Measurements from ENCODE around the gene REXO4. TPM values are rescaled to one million over a fixed set of nuclear protein-coding genes. Genes with fewer than 3 reads are reported as not detected.

The REXO4 gene
- total and polyA plus RNA-seq, 4 donors: 7.4 to 12.1 (median 9.1) TPM

DNA sequence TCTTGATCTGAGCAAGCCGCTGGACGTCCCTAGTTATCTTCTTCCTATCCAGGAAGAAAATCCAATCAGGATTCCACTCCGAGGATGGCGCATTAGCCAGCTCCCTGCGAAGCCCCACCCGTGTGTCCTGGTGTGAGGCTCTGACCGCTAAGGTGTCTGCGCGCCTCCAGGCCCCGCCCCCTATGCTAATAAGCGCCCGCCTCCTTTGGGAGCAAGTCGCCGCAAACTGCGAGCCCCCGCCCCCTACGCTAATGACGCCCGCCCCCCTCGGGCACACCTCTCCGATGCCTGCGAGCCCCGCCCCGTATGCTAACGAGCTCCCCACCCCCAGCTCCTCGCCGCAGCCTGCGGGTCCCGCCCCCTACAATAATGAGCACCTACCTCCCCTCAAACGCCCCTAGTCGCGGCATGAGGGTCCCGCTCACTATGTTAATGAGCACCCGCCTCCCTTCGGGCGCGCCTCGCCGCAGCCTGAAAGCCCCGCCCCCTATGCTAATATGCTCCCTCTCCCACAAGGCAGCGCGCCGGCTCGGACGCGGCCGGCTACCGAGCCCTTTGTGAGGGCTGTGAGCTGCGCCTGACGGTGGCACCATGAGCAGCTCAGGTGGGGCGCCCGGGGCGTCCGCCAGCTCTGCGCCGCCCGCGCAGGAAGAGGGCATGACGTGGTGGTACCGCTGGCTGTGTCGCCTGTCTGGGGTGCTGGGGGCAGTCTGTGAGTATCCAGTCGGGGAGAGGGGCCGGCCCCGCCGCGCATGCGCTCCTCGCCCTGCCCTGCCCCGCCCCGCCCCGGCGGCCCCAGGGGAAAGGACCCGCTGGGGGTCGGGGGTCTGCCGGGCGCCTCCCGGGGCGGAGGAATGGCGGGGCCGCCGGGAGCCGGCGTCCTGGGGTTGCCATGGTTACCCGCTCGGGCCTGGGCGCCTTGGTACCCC lies 41.9 kb upstream of the REXO4 start, which contains the start of gene CACFD1:
CACFD1 (plus strand) TSS at position 503 of the 929 bp plus-strand sequence; CDS start at position 592, 89 bp downstream.
- peaks cover 1 to 4% (median 2%) of the 10 kb centered on the region in 4 donors for H3K36me3 ChIP-seq (ENCODE audit: control insufficient read depth in 4 of 4, insufficient read depth in 3 of 4, low read depth in 1 of 4, low read length in 3 of 4)
- H3K9ac ChIP-seq (ENCODE audit: low read depth in 1 of 2, low read length in 2 of 2): peak within 1 kb of the TSS; percentile 66 to 88
- no peaks in the 10 kb centered on the region for H3K27me3 ChIP-seq (ENCODE audit: control insufficient read depth in 4 of 4, insufficient read depth in 4 of 4, low read length in 3 of 4)
- H3K27ac ChIP-seq (ENCODE audit: low read depth in 1 of 2, low read length in 2 of 2): peak within 1 kb of the TSS; percentile 93 to 98
- peak within 1 kb of the TSS; percentile 62 to 78 (median 72) for H3K4me3 ChIP-seq (ENCODE audit: low read depth in 1 of 3, low read length in 3 of 3)
- peaks cover 7 to 29% (median 21%) of the 10 kb centered on the region in 4 donors for H3K4me1 ChIP-seq (ENCODE audit: control insufficient read depth in 4 of 4, insufficient read depth in 4 of 4, low read length in 3 of 4)
- H3K9me3 ChIP-seq (ENCODE audit: control insufficient read depth in 4 of 4, low read length in 3 of 4): no peaks in the 10 kb centered on the region
- peak; percentile 95 for DNase-seq (ENCODE audit: low spot score)
- peak; percentile 63 for TF ChIP-seq SP1 (IDR thresholded peaks at IDR 0.05)
- TF ChIP-seq RXRA (IDR thresholded peaks at IDR 0.05): peak in 1 of 2 donors; percentile 2
- TF ChIP-seq, protein P1, sequence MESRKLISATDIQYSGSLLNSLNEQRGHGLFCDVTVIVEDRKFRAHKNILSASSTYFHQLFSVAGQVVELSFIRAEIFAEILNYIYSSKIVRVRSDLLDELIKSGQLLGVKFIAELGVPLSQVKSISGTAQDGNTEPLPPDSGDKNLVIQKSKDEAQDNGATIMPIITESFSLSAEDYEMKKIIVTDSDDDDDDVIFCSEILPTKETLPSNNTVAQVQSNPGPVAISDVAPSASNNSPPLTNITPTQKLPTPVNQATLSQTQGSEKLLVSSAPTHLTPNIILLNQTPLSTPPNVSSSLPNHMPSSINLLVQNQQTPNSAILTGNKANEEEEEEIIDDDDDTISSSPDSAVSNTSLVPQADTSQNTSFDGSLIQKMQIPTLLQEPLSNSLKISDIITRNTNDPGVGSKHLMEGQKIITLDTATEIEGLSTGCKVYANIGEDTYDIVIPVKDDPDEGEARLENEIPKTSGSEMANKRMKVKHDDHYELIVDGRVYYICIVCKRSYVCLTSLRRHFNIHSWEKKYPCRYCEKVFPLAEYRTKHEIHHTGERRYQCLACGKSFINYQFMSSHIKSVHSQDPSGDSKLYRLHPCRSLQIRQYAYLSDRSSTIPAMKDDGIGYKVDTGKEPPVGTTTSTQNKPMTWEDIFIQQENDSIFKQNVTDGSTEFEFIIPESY (IDR thresholded peaks at IDR 0.05): no peak
- TF ChIP-seq, protein P2, sequence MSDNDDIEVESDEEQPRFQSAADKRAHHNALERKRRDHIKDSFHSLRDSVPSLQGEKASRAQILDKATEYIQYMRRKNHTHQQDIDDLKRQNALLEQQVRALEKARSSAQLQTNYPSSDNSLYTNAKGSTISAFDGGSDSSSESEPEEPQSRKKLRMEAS (IDR thresholded peaks at IDR 0.05): no peak
- no peak for TF ChIP-seq HNF4A (conservative IDR thresholded peaks at IDR 0.05)
- peak in 1 of 2 donors; percentile 16 for TF ChIP-seq RAD21 (IDR thresholded peaks at IDR 0.05)
- TF ChIP-seq, protein P3, sequence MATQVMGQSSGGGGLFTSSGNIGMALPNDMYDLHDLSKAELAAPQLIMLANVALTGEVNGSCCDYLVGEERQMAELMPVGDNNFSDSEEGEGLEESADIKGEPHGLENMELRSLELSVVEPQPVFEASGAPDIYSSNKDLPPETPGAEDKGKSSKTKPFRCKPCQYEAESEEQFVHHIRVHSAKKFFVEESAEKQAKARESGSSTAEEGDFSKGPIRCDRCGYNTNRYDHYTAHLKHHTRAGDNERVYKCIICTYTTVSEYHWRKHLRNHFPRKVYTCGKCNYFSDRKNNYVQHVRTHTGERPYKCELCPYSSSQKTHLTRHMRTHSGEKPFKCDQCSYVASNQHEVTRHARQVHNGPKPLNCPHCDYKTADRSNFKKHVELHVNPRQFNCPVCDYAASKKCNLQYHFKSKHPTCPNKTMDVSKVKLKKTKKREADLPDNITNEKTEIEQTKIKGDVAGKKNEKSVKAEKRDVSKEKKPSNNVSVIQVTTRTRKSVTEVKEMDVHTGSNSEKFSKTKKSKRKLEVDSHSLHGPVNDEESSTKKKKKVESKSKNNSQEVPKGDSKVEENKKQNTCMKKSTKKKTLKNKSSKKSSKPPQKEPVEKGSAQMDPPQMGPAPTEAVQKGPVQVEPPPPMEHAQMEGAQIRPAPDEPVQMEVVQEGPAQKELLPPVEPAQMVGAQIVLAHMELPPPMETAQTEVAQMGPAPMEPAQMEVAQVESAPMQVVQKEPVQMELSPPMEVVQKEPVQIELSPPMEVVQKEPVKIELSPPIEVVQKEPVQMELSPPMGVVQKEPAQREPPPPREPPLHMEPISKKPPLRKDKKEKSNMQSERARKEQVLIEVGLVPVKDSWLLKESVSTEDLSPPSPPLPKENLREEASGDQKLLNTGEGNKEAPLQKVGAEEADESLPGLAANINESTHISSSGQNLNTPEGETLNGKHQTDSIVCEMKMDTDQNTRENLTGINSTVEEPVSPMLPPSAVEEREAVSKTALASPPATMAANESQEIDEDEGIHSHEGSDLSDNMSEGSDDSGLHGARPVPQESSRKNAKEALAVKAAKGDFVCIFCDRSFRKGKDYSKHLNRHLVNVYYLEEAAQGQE (IDR thresholded peaks at IDR 0.05): peak; percentile 37
- no peak for TF ChIP-seq NR2F2 (IDR thresholded peaks at IDR 0.05)
- TF ChIP-seq, protein P4, sequence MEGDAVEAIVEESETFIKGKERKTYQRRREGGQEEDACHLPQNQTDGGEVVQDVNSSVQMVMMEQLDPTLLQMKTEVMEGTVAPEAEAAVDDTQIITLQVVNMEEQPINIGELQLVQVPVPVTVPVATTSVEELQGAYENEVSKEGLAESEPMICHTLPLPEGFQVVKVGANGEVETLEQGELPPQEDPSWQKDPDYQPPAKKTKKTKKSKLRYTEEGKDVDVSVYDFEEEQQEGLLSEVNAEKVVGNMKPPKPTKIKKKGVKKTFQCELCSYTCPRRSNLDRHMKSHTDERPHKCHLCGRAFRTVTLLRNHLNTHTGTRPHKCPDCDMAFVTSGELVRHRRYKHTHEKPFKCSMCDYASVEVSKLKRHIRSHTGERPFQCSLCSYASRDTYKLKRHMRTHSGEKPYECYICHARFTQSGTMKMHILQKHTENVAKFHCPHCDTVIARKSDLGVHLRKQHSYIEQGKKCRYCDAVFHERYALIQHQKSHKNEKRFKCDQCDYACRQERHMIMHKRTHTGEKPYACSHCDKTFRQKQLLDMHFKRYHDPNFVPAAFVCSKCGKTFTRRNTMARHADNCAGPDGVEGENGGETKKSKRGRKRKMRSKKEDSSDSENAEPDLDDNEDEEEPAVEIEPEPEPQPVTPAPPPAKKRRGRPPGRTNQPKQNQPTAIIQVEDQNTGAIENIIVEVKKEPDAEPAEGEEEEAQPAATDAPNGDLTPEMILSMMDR (IDR thresholded peaks at IDR 0.05; ENCODE audit: low read depth, low read length, missing input control): no peak
- no peak for TF ChIP-seq FOXA1 (IDR thresholded peaks at IDR 0.05)
- no peak for TF ChIP-seq YY1 (IDR thresholded peaks at IDR 0.05)
- TF ChIP-seq EGR1 (IDR thresholded peaks at IDR 0.05; ENCODE audit: low read depth in 2 of 2): no peak
- 1% methylated on average over 86 of the region's 86 CpGs for WGBS
